NT2/D1 (cell line): ENCODE measurements around the gene MINDY1.

Experiments
- SUZ12 ChIP-seq: IDR thresholded peaks from 2 replicates; pipeline ENCODE4 v1.6.1; 2011; ENCODE audit not compliant: insufficient read length, insufficient read depth; ENCODE audit errors: extremely low read depth
- YY1 ChIP-seq: IDR thresholded peaks from 2 replicates; pipeline ENCODE4 v1.6.1; 2011; ENCODE audit not compliant: insufficient read length, insufficient read depth
- ZNF274 ChIP-seq: IDR thresholded peaks from 2 replicates; pipeline ENCODE4 v1.6.1; 2011; ENCODE audit warnings: mild to moderate bottlenecking, low read depth, low read length

DNA sequence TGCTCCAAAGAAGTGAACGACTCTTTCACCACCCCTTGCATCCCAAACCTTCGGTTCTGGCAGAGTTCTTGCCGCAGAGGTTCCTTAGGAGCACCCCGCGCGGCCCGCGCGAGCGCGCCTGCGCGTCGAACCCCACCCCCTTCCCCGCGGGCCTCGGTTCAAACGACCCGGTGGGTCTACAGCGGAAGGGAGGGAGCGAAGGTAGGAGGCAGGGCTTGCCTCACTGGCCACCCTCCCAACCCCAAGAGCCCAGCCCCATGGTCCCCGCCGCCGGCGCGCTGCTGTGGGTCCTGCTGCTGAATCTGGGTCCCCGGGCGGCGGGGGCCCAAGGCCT lies 40.9 kb upstream of the MINDY1 start, which contains the start of gene C1orf56:
- TF ChIP-seq ZNF274 (no peak), YY1 (no peak), SUZ12 (no peak)
